Liver (tissue), 9 donors: ENCODE data around the gene SERBP1. TPM values are rescaled to one million over a fixed set of nuclear protein-coding genes. Genes with fewer than 3 reads are reported as not detected.

ENCODE experiments used
- DNase-seq: peaks from one replicate; pipeline ENCODE4 v3.0.0-alpha.2; 2017; ENCODE audit warnings: low spot score
- H3K27ac ChIP-seq, 2 donors: one replicate each; pipeline ENCODE4 v1.7.0; 2013; ENCODE audit warnings: inconsistent platforms in 2 of 2, low read length in 2 of 2, control low read depth in 1 of 2, low read depth in 1 of 2, mild to moderate bottlenecking in 1 of 2
- H3K27me3 ChIP-seq, 4 donors: one replicate each; pipeline versions ENCODE4 v1.6.1 to v1.7.0; 2013; ENCODE audit warnings: low read length in 3 of 4, inconsistent platforms in 1 of 4, mild to moderate bottlenecking in 1 of 4, moderate library complexity in 1 of 4; ENCODE audit not compliant: control insufficient read depth in 4 of 4, insufficient read depth in 4 of 4
- H3K36me3 ChIP-seq, 4 donors: one replicate each; pipeline versions ENCODE4 v1.6.1 to v1.7.0; 2013; ENCODE audit warnings: low read length in 3 of 4, mild to moderate bottlenecking in 3 of 4, low read depth in 1 of 4, moderate library complexity in 1 of 4; ENCODE audit not compliant: control insufficient read depth in 4 of 4, insufficient read depth in 3 of 4
- H3K4me1 ChIP-seq, 4 donors: one replicate each; pipeline versions ENCODE4 v1.6.1 to v1.7.0; 2013; ENCODE audit warnings: low read length in 3 of 4, mild to moderate bottlenecking in 3 of 4, moderate library complexity in 1 of 4; ENCODE audit not compliant: control insufficient read depth in 4 of 4, insufficient read depth in 4 of 4
- H3K4me3 ChIP-seq, 3 donors: one replicate each; pipeline versions ENCODE4 v1.6.1 to v1.7.0; 2013; ENCODE audit warnings: low read length in 3 of 3, control low read depth in 1 of 3, low read depth in 1 of 3, mild to moderate bottlenecking in 1 of 3
- H3K9ac ChIP-seq, 2 donors: one replicate each; pipeline ENCODE4 v1.7.0; 2013; ENCODE audit warnings: low read length in 2 of 2, mild to moderate bottlenecking in 2 of 2, moderate library complexity in 2 of 2, control low read depth in 1 of 2, low read depth in 1 of 2
- H3K9me3 ChIP-seq, 4 donors: one replicate each; pipeline versions ENCODE4 v1.6.1 to v1.7.0; 2013; ENCODE audit warnings: low read length in 3 of 4; ENCODE audit not compliant: control insufficient read depth in 4 of 4
- EGR1 ChIP-seq, 2 donors: IDR thresholded peaks; 2 replicates each; pipeline ENCODE4 v1.6.1; 2016 to 2018; ENCODE audit warnings: antibody characterized with exemption in 2 of 2, low read depth in 2 of 2
- FOXA2 ChIP-seq: IDR thresholded peaks from 2 replicates; pipeline ENCODE4 v1.6.1; 2016; ENCODE audit warnings: antibody characterized with exemption
- HNF4A ChIP-seq, 2 donors: conservative IDR thresholded peaks; 2 replicates each; pipeline ENCODE4 v1.6.1; 2016; ENCODE audit warnings: antibody characterized with exemption in 2 of 2, mild to moderate bottlenecking in 2 of 2
- HNF4G ChIP-seq: IDR thresholded peaks from 2 replicates; pipeline ENCODE4 v1.6.1; 2016; ENCODE audit warnings: antibody characterized with exemption
- JUND ChIP-seq, 2 donors: IDR thresholded peaks; 2 replicates each; pipeline ENCODE4 v1.6.1; 2016; ENCODE audit warnings: antibody characterized with exemption in 2 of 2
- RAD21 ChIP-seq, 2 donors: IDR thresholded peaks; 2 replicates each; pipeline ENCODE4 v1.6.1; 2016; ENCODE audit warnings: antibody characterized with exemption in 2 of 2, mild to moderate bottlenecking in 2 of 2
- SP1 ChIP-seq: IDR thresholded peaks from 2 replicates; pipeline ENCODE4 v1.6.1; 2018; ENCODE audit warnings: antibody characterized with exemption, mild to moderate bottlenecking
- TAF1 ChIP-seq: conservative IDR thresholded peaks from 2 replicates; pipeline ENCODE4 v1.6.1; 2016; ENCODE audit warnings: antibody characterized with exemption, mild to moderate bottlenecking
- YY1 ChIP-seq: IDR thresholded peaks from 2 replicates; pipeline ENCODE4 v1.6.1; 2016; ENCODE audit warnings: antibody characterized with exemption, mild to moderate bottlenecking
- WGBS: extraction: QIAGEN DNeasy Blood & Tissue Kit; methylation state at CpG from one replicate; pipeline ENCODE4 v1.1.7; 2013; 5-methylcytosine and 5-hydroxymethylcytosine counted together
- polyA plus RNA-seq, 2 donors: library from polyadenylated mRNA; stranded (reverse) in 1 of 2; unstranded in 1 of 2; fragments of 200-250 nt in 1 of 2; fragments of >200 nt in 1 of 2; fragmentation: Nextera tagmentation in 1 of 2; extraction: Ambion mirVana in 1 of 2; gene quantifications; one replicate each; pipeline versions ENCODE4 v1.2.1 to v1.2.3, GENCODE V29; 2013 to 2015
- total RNA-seq, 2 donors: library from RNA; depleted of rRNA; stranded (reverse); fragments of >200 nt; gene quantifications; one replicate each; pipeline ENCODE4 v1.2.3, GENCODE V29; 2014
- TF ChIP-seq, protein P1 (sequence below): IDR thresholded peaks from 2 replicates; pipeline ENCODE4 v1.6.1; 2016; ENCODE audit warnings: antibody characterized with exemption
- TF ChIP-seq, protein P2 (sequence below): IDR thresholded peaks from 2 replicates; pipeline ENCODE4 v1.6.1; 2016; ENCODE audit warnings: antibody characterized with exemption, mild to moderate bottlenecking
- TF ChIP-seq, protein P3 (sequence below): IDR thresholded peaks from 2 replicates; pipeline ENCODE4 v1.6.1; 2016; ENCODE audit warnings: antibody characterized with exemption
- donor health status: healthy.
- donor health status: healthy.
- donor health status: healthy.
- donor health status: healthy.
- donor health status: healthy.

Gene SERBP1
- total and polyA plus RNA-seq, 4 donors = 66.6 to 140 (median 117) TPM

DNA sequence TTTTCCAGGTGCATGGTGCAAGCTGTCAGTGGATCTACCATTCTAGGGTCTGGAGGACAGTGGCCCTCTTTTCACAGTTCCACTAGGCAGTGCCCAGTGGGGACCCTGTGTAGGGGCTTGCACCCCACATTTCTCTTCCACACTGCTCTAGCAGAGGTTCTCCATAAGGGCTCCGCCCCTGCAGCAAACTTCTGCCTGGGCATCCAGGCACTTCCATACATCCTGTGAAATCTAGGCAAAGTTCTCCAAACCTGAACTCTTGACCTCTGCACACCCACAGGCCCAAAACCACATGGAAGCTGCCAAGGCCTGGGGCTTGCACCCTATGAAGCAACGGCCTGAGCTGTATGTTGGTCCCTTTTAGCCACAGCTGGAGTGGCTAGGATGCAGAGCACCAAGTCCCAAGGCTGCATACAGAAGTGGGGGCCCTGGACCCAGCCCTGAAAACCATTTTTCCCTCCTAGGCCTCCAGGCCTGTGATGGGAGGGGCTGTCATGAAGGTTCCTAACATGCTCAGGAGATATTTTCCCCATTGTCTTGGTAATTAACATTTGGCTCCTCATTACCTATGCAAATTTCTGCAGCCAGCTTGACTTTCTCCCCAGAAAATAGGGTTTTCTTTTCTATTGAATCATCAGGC lies 46.1 kb downstream of the SERBP1 start:
- WGBS = 43% methylated on average over 2 of the region's 2 CpGs
- peaks cover 0 to 5% (median 0%) of the 10 kb centered on the region in 4 donors for H3K4me1 ChIP-seq

DNA sequence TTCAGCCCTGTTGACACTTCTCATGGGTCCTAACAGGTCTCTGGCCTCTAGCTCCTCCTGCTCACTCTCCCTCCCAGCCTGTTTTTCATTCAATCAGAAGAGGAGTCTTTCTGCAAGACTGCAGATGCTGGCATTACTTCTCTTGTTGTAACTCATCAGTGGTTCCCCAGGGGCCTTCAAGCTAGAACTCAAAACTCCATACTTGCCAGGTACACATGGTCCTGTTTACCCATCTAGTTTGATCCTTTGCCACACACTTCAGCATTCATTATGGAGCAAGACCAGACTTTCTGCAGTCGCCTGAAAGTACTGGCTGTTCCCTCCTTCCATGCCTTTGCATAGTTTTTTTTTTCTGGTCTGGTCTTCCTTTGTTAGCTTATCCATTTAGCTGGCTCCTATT lies 47.9 kb downstream of the SERBP1 start:
- peaks cover 0 to 6% (median 0%) of the 10 kb centered on the region in 4 donors for H3K9me3 ChIP-seq
- H3K4me1 ChIP-seq = peaks cover 0 to 5% (median 0%) of the 10 kb centered on the region in 4 donors
- TF ChIP-seq HNF4A (conservative IDR thresholded peaks at IDR 0.05) = no peak
- no peak for TF ChIP-seq YY1
- no peak for TF ChIP-seq SP1
- no peak for TF ChIP-seq EGR1 (IDR thresholded peaks at IDR 0.05; ENCODE audit: low read depth in 2 of 2)
- TF ChIP-seq HNF4G = no peak
- TF ChIP-seq, protein P1, sequence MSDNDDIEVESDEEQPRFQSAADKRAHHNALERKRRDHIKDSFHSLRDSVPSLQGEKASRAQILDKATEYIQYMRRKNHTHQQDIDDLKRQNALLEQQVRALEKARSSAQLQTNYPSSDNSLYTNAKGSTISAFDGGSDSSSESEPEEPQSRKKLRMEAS = no peak
- TF ChIP-seq, protein P2, sequence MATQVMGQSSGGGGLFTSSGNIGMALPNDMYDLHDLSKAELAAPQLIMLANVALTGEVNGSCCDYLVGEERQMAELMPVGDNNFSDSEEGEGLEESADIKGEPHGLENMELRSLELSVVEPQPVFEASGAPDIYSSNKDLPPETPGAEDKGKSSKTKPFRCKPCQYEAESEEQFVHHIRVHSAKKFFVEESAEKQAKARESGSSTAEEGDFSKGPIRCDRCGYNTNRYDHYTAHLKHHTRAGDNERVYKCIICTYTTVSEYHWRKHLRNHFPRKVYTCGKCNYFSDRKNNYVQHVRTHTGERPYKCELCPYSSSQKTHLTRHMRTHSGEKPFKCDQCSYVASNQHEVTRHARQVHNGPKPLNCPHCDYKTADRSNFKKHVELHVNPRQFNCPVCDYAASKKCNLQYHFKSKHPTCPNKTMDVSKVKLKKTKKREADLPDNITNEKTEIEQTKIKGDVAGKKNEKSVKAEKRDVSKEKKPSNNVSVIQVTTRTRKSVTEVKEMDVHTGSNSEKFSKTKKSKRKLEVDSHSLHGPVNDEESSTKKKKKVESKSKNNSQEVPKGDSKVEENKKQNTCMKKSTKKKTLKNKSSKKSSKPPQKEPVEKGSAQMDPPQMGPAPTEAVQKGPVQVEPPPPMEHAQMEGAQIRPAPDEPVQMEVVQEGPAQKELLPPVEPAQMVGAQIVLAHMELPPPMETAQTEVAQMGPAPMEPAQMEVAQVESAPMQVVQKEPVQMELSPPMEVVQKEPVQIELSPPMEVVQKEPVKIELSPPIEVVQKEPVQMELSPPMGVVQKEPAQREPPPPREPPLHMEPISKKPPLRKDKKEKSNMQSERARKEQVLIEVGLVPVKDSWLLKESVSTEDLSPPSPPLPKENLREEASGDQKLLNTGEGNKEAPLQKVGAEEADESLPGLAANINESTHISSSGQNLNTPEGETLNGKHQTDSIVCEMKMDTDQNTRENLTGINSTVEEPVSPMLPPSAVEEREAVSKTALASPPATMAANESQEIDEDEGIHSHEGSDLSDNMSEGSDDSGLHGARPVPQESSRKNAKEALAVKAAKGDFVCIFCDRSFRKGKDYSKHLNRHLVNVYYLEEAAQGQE = no peak
- TF ChIP-seq RAD21 (IDR thresholded peaks at IDR 0.05) = no peak
- no peaks in the 10 kb centered on the region for H3K27me3 ChIP-seq
- peaks cover 0 to 8% (median 2%) of the 10 kb centered on the region in 4 donors for H3K36me3 ChIP-seq
- 77% methylated on average over 1 of the region's 1 CpG for WGBS
- no peak overlapping the region for H3K9ac ChIP-seq
- no peak overlapping the region for H3K4me3 ChIP-seq
- H3K27ac ChIP-seq = no peak overlapping the region
- DNase-seq = no peak

More for the DNA sequence above, 46.1 kb downstream of the SERBP1 start:
- Histone ChIP-seq H3K9me3 (peaks cover 0 to 6% (median 0%) of the 10 kb centered on the region in 4 donors), H3K4me3 (no peak overlapping the region), H3K27me3 (no peaks in the 10 kb centered on the region), H3K9ac (no peak overlapping the region), H3K36me3 (peaks cover 0 to 11% (median 2%) of the 10 kb centered on the region in 4 donors), H3K27ac (no peak overlapping the region)
- TF ChIP-seq TAF1 = no peak
- TF ChIP-seq, protein P3, sequence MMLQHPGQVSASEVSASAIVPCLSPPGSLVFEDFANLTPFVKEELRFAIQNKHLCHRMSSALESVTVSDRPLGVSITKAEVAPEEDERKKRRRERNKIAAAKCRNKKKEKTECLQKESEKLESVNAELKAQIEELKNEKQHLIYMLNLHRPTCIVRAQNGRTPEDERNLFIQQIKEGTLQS = no peak
- no peak for TF ChIP-seq JUND (IDR thresholded peaks at IDR 0.05)
- DNase-seq = no peak

DNA sequence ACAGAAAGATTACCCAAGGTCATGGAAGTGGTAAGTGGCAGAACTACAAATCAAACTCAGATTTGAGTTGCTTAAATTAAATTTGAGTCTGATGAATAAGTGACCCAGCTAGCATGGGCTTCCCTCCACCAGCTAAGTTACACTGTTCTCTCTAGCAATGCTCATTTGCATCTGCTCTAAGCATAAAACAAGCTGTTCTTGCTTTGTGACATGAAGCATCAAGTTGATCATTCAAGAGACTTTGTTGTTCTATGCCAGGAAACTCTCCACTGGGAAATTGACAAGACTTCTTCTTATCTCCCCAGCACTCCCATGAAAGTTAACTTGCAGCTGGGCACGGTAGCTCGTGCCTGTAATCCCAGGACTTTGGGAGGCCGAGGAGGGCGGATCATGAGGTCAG lies 49.0 kb downstream of the SERBP1 start:
- H3K9me3 ChIP-seq = peaks cover 0 to 6% (median 0%) of the 10 kb centered on the region in 4 donors
- no peak for DNase-seq
- peaks cover 0 to 13% (median 2%) of the 10 kb centered on the region in 4 donors for H3K36me3 ChIP-seq
- H3K27ac ChIP-seq = no peak overlapping the region
- H3K27me3 ChIP-seq = no peaks in the 10 kb centered on the region
- H3K4me3 ChIP-seq = no peak overlapping the region
- peaks cover 0 to 5% (median 0%) of the 10 kb centered on the region in 4 donors for H3K4me1 ChIP-seq
- TF ChIP-seq EGR1 (IDR thresholded peaks at IDR 0.05; ENCODE audit: low read depth in 2 of 2) (no peak), FOXA2 (no peak), HNF4G (no peak)
- 82% methylated on average over 4 of the region's 4 CpGs for WGBS
- H3K9ac ChIP-seq = no peak overlapping the region
